Stimulated activated effector memory CD8-positive, alpha-beta T cell treated with anti-CD3 and anti-CD28 coated beads, Interleukin-12 subunit alpha, Interleukin-12 subunit beta, amount 100 ng/mL, for 72 hours (primary cell): ENCODE data around the gene NFE2.

Source experiments
- ATAC-seq: fragments of 150-1000 bp; cut with Tn5 transposase; 2 replicates; pipeline ENCODE4 v1.10.0; 2021
- DNase-seq, 2 donors: peaks; one replicate each; pipeline ENCODE4 v3.0.0; 2021 to 2022; ENCODE audit warnings: low spot score in 2 of 2
- H3K27ac Mint-ChIP-seq: one replicate; pipeline ENCODE4 v1.8.0; 2022; ENCODE audit warnings: mild to moderate bottlenecking, mixed read lengths
- H3K36me3 Mint-ChIP-seq: one replicate; pipeline ENCODE4 v1.8.0; 2022; ENCODE audit warnings: mild to moderate bottlenecking, mixed read lengths
- H3K4me1 Mint-ChIP-seq: one replicate; pipeline ENCODE4 v1.8.0; 2022; ENCODE audit warnings: mixed read lengths
- H3K4me3 Mint-ChIP-seq: one replicate; pipeline ENCODE4 v1.8.0; 2022; ENCODE audit warnings: mild to moderate bottlenecking, mixed read lengths
- H3K9me3 Mint-ChIP-seq: one replicate; pipeline ENCODE4 v1.8.0; 2022; ENCODE audit warnings: mixed read lengths

NFE2 gene

DNA sequence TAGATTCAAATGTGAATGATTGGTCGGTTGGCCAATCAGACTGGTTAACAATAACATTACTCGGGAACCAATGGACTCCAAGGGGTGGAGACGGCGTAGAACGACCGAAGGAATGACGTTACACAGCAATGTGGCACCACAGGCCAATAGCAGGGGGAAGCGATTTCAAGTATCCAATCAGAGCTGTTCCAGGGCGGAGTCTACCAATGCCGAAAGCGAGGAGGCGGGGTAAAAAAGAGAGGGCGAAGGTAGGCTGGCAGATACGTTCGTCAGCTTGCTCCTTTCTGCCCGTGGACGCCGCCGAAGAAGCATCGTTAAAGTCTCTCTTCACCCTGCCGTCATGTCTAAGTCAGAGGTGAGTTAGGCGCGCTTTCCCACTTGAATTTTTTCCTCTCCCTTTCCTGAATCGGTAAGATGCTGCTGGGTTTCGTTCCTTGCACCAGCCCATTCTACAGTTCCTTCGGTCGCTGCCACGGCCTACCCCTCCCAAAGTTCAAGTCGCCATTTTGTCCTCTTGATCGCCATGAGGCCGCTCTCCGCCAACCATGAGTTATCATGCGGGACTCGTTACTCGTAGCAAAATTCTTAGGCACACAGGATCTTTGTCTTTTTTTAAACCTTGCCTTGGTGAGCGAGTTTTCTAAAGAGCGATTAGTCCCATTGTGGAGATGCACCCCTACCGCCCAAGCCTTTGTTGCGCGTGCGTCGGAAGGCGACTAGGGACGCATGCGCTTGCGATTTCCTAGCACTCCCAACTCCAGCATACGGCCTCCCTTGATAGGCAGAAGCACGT, 20.2 kb downstream of the NFE2 start, which contains the start of gene HNRNPA1:
Gene HNRNPA1, plus strand, starts transcription at position 259 of the 793 bp plus-strand sequence. Its CDS starts 82 bp downstream, at position 341.
- ATAC-seq (peak; percentile 90), DNase-seq (peak; percentile 77 to 96)
- Mint-ChIP-seq H3K4me3 (no peak within 1 kb of the TSS), H3K9me3 (no peaks in the 10 kb centered on the region), H3K36me3 (no peaks in the 10 kb centered on the region), H3K27ac (no peak within 1 kb of the TSS), H3K4me1 (peaks cover 55% of the 10 kb centered on the region)

DNA sequence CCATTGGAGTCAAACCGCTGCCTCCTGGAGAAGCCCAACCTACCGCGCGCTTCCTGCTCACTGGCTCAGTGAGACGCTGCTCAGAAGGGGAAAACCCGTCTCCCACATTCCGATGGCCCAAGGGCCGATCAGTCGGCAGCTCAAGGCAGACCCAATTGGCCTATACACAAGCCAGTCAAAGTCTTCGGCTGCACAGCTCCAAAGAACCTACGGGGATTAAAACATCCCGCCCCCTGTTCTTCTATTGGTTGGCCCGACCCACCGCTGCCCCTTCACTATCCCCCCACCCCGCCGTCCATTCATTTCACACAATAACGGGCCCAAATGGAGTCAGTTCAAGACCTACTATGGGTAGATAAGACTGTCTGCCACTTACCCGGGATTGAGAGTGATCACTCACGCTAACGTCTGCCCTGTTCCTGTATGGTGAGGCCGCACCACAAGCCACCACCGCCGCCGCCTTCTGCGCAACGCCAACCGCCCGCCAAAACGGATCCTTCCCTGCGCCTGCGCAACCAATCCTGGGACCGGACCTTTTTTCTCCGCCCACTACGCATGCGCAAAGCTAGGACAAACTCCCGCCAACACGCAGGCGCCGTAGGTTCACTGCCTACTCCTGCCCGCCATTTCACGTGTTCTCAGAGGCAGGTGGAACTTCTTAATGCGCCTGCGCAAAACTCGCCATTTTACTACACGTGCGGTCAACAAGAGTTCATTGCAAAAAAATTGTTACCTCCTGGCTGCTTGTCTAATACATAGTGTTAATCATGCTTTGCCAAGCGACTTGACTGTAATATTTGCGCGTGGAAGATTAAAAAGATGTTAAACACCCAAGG, 21.0 kb downstream of the NFE2 start, which contains the start of gene CBX5:
Gene CBX5, minus strand, starts transcription at position 491 of the 836 bp plus-strand sequence. CDS start 22,472 bp downstream, outside the sequence.
- no peak within 1 kb of the TSS for H3K27ac Mint-ChIP-seq
- peak; percentile 98 to 100 for DNase-seq
- no peaks in the 10 kb centered on the region for H3K9me3 Mint-ChIP-seq
- ATAC-seq, result peak; percentile 84
- H3K4me3 Mint-ChIP-seq, result no peak within 1 kb of the TSS
- no peaks in the 10 kb centered on the region for H3K36me3 Mint-ChIP-seq
- peaks cover 51% of the 10 kb centered on the region for H3K4me1 Mint-ChIP-seq

DNA sequence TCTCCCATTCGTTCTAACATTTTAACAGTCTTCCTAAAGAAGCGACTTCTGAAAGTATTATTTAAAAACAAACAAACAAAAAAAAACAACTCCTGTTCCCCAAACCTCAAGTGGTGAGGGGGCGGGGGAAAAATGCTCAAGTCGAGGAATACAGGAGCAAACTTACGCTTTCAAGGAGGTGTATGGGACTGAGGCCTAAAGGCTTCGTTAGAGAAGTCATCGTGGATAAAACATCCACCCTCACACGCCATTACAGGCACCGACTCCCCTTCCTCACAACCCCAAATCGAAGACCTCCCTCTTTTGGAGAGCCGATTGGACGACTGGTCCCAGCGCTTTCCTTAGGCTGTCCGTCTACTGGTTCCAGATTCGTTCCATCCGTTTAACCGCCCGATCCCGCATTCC, 21.6 kb downstream of the NFE2 start:
- ATAC-seq (no peak), DNase-seq (no peak)
- Mint-ChIP-seq H3K36me3 (no peaks in the 10 kb centered on the region), H3K4me3 (no peak overlapping the region), H3K27ac (no peak overlapping the region), H3K9me3 (no peaks in the 10 kb centered on the region), H3K4me1 (peaks cover 45% of the 10 kb centered on the region)

DNA sequence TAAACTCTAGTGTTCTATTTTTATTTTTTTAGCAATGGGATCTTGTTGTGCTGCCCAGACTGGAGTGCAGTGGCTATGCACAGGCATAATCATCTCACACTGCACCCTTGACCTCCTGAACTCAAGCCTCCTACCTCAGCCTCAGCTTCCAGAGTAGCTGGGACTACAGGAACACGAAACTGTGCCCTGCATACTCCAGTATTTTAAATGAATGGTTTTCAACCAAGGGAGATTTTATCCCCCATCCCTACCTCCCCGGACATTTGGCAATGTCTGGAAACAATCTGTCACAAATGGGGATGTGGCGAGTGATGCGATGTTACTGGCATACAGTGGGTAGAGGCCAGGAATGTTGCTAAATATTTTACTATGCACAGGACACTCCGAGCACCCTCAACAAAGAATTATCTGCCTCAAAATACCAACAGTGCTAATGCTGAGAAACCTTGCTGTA, 23.0 kb downstream of the NFE2 start:
- ATAC-seq (no peak), DNase-seq (no peak)
- peaks cover 44% of the 10 kb centered on the region for H3K4me1 Mint-ChIP-seq
- no peak overlapping the region for H3K27ac Mint-ChIP-seq
- H3K36me3 Mint-ChIP-seq, result peaks cover 13% of the 10 kb centered on the region
- no peak overlapping the region for H3K4me3 Mint-ChIP-seq
- H3K9me3 Mint-ChIP-seq, result no peaks in the 10 kb centered on the region

DNA sequence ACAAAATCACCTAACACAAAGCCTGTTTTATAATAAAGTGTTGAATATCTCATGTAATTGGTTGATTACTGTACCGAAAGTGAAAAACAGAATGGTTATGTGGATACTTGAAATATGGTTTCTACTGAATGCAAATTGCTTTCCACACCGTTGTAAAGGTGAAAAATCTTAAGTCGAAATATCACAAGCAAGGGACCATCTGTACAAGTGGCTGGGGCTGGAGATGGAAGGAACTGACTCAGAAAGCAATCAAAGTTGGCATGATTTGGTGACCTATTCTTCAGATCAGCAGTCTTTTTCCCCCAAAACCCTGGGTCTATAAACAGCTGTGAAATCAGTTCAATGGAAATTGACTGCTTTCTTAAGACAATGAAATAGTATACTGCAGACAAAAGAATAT, 24.4 kb downstream of the NFE2 start:
- Mint-ChIP-seq H3K9me3 (no peaks in the 10 kb centered on the region), H3K4me3 (no peak overlapping the region), H3K4me1 (peaks cover 50% of the 10 kb centered on the region), H3K27ac (peak overlapping the region; percentile 58), H3K36me3 (peaks cover 27% of the 10 kb centered on the region)
- ATAC-seq (no peak), DNase-seq (no peak)

DNA sequence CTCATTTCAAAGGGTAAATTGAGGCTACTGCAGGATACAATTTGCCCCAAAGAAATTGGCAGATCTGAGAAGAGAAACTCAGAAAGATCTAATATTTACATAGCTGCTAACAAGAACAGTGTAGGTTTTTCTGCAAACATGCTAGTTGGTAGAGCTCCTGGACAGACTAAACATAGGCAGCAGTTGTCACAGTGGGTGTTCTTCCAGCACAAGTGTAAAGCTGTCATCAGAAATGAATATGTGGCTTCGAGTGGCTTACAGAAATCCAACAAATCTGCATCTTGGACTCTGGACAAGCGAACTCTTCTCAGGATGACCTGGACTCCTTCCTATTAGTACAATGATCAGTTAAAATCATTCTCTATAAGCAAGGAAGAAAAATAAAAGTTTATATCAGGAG, 26.8 kb downstream of the NFE2 start:
- H3K9me3 Mint-ChIP-seq, result no peaks in the 10 kb centered on the region
- ATAC-seq, result no peak
- no peak for DNase-seq
- H3K27ac Mint-ChIP-seq, result no peak overlapping the region
- peaks cover 70% of the 10 kb centered on the region for H3K4me1 Mint-ChIP-seq
- H3K36me3 Mint-ChIP-seq, result peaks cover 39% of the 10 kb centered on the region
- H3K4me3 Mint-ChIP-seq, result no peak overlapping the region

DNA sequence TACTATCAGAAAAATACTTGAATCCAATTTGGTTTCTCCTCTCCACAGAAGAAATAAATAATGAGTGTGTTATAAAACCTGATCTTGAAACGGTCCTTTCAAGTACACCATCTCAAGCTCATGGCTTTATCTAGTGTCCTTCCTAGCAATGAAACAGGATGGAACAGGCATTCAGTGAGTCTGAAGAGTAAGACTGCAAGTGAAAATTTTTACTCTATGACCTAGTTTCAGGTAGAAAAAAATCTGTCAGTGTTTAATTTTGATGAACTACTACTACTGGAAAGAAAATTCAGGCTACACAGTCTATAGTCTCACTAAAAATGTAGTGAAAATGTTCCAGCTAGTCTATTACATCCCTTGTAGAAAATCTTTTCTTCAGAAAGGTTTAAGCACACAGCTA, 28.6 kb downstream of the NFE2 start:
- H3K4me1 Mint-ChIP-seq, result peaks cover 60% of the 10 kb centered on the region
- peak overlapping the region; percentile 67 for H3K27ac Mint-ChIP-seq
- H3K4me3 Mint-ChIP-seq, result peak overlapping the region; percentile 47
- no peaks in the 10 kb centered on the region for H3K9me3 Mint-ChIP-seq
- DNase-seq (no peak), ATAC-seq (peak; percentile 93)
- peaks cover 39% of the 10 kb centered on the region for H3K36me3 Mint-ChIP-seq

DNA sequence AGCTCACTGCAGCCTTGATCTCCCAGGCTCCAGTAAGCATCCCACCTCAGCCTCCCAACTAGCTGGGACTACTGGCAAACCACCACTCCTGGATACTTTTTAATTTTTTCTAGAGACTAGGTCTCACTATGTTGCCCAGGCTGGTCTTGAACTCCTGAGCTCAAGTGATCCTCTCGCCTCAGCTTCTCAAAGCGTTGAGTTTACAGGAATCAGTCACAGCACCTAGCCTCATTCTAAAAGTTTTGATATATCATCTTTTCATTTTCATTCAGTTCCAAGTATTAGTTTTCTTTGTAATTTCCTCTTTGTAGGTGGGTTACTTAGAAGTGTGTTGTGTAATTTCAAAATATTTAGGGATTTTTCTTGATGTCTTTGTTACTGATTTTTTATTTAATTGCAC, 30.5 kb downstream of the NFE2 start:
- Mint-ChIP-seq H3K4me3 (peak overlapping the region; percentile 47), H3K36me3 (peaks cover 39% of the 10 kb centered on the region), H3K4me1 (peaks cover 47% of the 10 kb centered on the region), H3K9me3 (no peaks in the 10 kb centered on the region), H3K27ac (peak overlapping the region; percentile 86)
- DNase-seq (no peak), ATAC-seq (peak; percentile 68)

DNA sequence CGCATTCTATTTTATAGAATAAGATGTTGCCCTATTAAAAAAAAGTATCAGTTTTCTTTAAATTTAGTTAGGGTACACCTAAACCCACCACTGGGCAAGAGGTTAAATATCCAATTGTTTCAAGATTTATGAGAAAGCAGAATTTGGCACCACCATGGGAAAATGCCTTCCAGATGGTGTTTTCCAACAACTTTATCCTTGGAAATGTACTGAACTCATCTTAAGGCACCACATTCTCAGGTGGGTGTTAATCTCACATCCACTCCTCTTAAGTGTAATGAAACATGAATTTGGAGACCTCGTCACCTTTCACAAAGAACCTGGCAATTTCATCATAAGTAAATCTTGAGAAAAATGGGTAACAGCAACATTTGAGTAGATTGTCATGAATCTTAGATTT, 34.0 kb downstream of the NFE2 start:
- ATAC-seq (no peak), DNase-seq (no peak)
- Mint-ChIP-seq H3K4me1 (peaks cover 41% of the 10 kb centered on the region), H3K27ac (no peak overlapping the region), H3K36me3 (peaks cover 17% of the 10 kb centered on the region), H3K9me3 (no peaks in the 10 kb centered on the region), H3K4me3 (no peak overlapping the region)

DNA sequence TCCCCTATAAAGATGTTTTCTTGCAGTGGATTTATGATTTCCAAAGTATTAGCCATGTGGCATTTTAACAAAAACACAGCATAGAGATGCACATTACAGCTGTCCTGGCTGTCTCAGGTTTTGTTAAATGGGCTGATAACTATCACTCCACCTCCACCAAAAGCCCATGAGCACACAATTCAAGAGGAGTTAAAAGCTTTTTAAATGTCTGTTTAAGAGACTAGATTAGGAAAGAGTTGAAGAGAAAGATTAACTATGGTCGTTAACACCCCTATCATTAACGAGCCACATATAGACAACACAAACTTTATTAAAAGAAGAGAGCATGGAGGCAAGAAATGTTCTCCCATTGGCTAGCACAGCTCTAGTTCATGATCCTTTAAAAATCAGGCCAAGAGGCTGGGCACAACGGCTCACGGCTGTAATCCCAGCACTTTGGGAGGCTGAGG, 35.4 kb downstream of the NFE2 start:
- no peak for DNase-seq
- H3K27ac Mint-ChIP-seq, result no peak overlapping the region
- peaks cover 28% of the 10 kb centered on the region for H3K4me1 Mint-ChIP-seq
- H3K9me3 Mint-ChIP-seq, result no peaks in the 10 kb centered on the region
- no peak for ATAC-seq
- H3K36me3 Mint-ChIP-seq, result peaks cover 5% of the 10 kb centered on the region
- H3K4me3 Mint-ChIP-seq, result no peak overlapping the region

DNA sequence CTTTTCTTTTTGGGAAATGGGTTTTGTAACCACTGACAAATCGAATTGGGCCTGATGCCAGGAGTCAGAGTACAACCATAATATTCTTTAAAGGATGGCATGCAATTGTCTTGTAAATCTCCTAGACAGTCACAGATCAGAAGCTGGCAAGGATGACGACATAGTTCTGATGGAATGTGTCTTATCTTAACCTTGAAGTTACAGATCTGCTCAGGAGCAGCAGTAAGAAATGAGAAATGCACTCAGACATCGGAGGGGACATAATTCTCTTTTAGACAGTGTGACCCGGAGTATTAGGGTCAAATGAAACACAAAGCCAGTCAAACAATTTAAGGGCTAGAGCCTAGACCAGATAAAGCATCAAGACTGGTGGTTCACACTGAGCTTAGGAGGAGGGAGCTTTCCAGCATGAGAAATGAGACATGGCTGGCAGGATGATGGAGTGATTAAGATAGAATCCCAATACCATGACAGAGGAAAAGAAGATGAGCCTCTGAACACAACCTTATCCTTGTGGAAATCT, 38.4 kb downstream of the NFE2 start:
- peaks cover 6% of the 10 kb centered on the region for H3K36me3 Mint-ChIP-seq
- ATAC-seq (no peak), DNase-seq (no peak)
- H3K4me1 Mint-ChIP-seq, result peaks cover 26% of the 10 kb centered on the region
- no peaks in the 10 kb centered on the region for H3K9me3 Mint-ChIP-seq
- H3K27ac Mint-ChIP-seq, result no peak overlapping the region
- H3K4me3 Mint-ChIP-seq, result no peak overlapping the region

DNA sequence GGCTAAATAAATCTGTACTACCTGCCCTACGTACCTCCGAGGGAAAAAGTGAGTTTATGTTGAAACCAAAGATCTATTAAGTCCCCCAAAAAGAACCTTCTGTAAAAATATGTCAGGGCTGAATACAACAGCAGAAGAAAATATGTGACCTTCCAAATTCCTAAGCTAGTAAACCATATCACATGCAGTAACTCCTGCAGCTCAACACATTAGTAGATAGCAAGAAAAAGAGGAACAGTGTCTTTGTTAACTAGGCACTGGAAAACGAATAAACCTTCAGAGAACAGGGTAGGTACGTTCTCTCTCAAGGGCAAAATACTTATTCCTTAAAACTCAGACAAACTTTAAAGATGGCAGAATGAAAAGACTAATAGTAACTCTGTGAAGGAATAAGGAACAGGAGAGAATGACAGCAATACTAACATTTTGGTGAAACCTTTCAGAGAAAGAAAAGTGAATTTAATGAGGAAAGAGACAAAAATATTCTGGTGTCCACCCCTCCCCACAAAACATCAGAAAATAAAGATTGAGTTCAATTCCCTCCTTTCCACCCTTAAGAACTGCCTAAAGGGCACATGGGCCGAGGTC, 38.9 kb downstream of the NFE2 start:
- H3K4me3 Mint-ChIP-seq, result no peak overlapping the region
- ATAC-seq (no peak), DNase-seq (no peak)
- peaks cover 11% of the 10 kb centered on the region for H3K36me3 Mint-ChIP-seq
- peaks cover 26% of the 10 kb centered on the region for H3K4me1 Mint-ChIP-seq
- H3K9me3 Mint-ChIP-seq, result no peaks in the 10 kb centered on the region
- H3K27ac Mint-ChIP-seq, result no peak overlapping the region

DNA sequence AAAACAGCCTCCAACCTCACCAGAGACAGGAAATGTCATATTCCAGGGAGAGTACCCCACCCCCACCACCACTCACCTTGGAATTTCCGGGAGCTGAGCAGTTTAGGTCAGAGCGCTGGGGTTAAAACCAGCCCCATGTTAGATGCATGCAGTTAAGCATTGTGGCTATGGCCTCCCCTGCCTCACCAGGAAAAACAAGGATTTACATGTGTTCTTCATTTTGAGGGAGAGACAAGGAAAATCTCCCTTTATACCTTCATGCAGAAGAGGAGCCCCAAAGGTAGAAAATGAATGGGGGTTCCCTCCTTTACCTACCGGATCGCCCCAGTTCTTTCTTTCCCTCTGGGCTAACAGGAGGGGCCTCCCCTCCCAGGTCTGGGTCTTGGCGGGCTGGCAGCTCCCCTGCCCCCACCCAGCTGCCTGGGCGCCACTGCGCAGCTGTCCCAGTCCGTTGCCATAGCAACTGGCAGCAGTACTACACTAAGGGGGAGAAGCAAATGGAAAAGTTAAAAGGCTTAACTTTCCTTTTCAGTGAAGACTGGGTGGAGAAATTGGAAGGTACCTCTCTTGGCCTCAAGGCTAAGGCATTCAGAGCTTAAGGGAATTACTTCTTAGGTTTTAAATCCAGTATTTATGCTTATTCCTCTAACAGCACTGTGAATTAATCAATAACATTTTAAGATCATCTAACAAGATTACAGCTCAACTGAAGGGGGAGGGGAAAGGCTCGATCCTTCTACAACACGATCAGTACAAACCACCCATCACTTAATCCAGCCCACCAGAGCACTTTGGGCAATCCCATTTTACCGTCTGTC, 41.4 kb downstream of the NFE2 start:
- H3K36me3 Mint-ChIP-seq, result peaks cover 36% of the 10 kb centered on the region
- no peak overlapping the region for H3K4me3 Mint-ChIP-seq
- H3K9me3 Mint-ChIP-seq, result no peaks in the 10 kb centered on the region
- no peak overlapping the region for H3K27ac Mint-ChIP-seq
- DNase-seq, result no peak
- peak; percentile 36 for ATAC-seq
- peaks cover 14% of the 10 kb centered on the region for H3K4me1 Mint-ChIP-seq

DNA sequence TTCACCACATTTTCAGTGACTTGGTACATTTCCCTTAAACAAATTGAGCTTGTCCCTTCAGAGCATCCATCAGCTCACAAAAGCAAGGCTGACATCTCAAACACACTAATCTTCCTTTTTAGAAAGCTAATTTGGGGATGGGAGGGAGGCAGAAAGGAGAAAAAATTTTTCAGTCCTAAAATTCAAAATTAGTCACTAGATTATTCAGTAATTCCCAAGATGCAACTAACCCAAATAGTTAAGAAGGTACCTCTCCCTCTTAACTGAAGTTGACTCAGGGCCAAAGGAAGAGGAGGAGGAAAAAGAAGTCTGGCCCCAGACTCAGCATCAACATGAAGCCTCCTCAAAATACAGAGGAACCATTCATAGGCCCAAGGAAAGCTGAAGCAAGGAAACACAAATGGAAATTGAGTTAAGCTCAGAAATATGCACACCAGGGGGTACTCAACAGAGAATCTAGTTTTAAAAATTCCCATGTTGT, 42.6 kb downstream of the NFE2 start:
- Mint-ChIP-seq H3K4me1 (peaks cover 9% of the 10 kb centered on the region), H3K9me3 (no peaks in the 10 kb centered on the region), H3K36me3 (peaks cover 48% of the 10 kb centered on the region), H3K27ac (peak overlapping the region; percentile 16), H3K4me3 (no peak overlapping the region)
- ATAC-seq (no peak), DNase-seq (no peak)
